ENCODE measurements around the gene SH3RF3. TPM values are rescaled to one million over a fixed set of nuclear protein-coding genes. Genes with fewer than 3 reads are reported as not detected.

The SH3RF3 gene
- total RNA-seq, 2 donors from 2014 or later, result 37.4 to 61.7 TPM

DNA sequence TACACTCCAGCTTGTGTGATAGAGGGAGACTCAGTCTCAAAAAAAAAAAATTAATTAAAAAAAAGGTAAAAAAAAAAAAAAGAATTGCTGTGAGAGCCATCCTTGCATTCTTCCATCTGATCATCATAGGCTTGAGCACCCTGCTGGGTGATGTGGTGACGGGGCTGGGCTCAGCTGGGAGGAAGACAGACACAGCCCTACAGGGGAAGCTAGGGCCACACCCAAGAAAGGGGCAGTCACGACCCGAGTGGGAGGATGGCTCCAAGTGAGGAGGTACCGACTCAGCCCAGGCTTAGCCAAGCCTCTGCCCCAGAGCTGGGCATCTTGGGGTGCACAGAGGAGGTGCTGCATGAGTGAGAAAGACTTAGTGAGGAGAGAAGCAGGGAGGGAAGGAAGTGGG lies 165.5 kb downstream of the SH3RF3 start:
- TF ChIP-seq, protein P1, sequence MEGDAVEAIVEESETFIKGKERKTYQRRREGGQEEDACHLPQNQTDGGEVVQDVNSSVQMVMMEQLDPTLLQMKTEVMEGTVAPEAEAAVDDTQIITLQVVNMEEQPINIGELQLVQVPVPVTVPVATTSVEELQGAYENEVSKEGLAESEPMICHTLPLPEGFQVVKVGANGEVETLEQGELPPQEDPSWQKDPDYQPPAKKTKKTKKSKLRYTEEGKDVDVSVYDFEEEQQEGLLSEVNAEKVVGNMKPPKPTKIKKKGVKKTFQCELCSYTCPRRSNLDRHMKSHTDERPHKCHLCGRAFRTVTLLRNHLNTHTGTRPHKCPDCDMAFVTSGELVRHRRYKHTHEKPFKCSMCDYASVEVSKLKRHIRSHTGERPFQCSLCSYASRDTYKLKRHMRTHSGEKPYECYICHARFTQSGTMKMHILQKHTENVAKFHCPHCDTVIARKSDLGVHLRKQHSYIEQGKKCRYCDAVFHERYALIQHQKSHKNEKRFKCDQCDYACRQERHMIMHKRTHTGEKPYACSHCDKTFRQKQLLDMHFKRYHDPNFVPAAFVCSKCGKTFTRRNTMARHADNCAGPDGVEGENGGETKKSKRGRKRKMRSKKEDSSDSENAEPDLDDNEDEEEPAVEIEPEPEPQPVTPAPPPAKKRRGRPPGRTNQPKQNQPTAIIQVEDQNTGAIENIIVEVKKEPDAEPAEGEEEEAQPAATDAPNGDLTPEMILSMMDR (IDR thresholded peaks at IDR 0.05), result no peak
- H3K27ac ChIP-seq, result no peak overlapping the region
- no peaks in the 10 kb centered on the region for H3K9me3 ChIP-seq
- H3K4me1 ChIP-seq (ENCODE audit: control insufficient read depth in 1 of 2, low read depth in 2 of 2), result peaks cover 12 to 41% of the 10 kb centered on the region in 2 donors
- no peak for DNase-seq (ENCODE audit: low spot score)
- no peaks in the 10 kb centered on the region for H3K36me3 ChIP-seq
- ATAC-seq (ENCODE audit: insufficient number of reproducible peaks, low FRiP score, low read depth), result no peak
- no peak overlapping the region for H3K4me3 ChIP-seq
- H3K27me3 ChIP-seq (replicated peaks; ENCODE audit: insufficient read depth), result no peaks in the 10 kb centered on the region

DNA sequence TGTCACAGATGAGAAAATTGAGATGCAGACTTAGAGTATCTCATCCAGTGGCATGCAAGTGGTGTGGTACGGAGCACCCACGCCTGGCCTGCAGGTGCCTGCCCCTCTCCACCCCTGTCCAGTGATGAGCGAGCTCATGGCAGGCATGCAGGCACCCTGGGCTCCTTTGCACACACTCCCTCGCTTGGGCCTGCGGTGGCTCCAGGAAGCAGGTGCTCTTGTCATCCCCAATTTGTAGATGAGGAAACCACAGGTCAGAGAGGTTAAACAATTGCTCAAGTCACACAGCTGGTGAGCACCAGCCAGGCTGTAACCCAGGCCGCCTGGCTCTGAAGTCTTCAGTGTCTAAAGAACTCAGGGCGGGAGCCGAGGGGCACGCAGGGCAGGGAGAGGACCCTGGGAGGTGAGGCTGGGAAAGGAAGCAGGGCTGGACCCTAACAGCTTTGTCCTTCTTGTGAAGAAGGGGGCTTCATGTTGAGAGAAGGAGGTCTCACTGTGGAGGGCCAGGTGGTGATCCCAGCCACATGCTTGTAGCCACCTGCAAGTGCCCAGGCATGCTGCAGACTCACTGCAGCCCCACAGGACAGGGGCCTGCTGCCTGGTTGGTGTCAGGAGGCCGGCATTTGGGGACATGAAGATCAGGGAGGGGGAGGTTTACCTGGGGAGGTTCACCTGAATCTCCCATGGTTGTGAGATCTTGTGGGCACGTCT lies 166.2 kb downstream of the SH3RF3 start:
- TF ChIP-seq, protein P1 (IDR thresholded peaks at IDR 0.05), result no peak
- H3K4me3 ChIP-seq, result no peak overlapping the region
- ATAC-seq (ENCODE audit: insufficient number of reproducible peaks, low FRiP score, low read depth) (no peak), DNase-seq (ENCODE audit: low spot score) (no peak)
- peaks cover 12 to 48% of the 10 kb centered on the region in 2 donors for H3K4me1 ChIP-seq (ENCODE audit: control insufficient read depth in 1 of 2, low read depth in 2 of 2)
- H3K27me3 ChIP-seq (replicated peaks; ENCODE audit: insufficient read depth), result no peaks in the 10 kb centered on the region
- H3K27ac ChIP-seq, result no peak overlapping the region
- H3K36me3 ChIP-seq, result no peaks in the 10 kb centered on the region
- no peaks in the 10 kb centered on the region for H3K9me3 ChIP-seq

- ATAC-seq (ENCODE audit: insufficient number of reproducible peaks, low FRiP score, low read depth) (no peak), DNase-seq (ENCODE audit: low spot score) (no peak)
- Histone ChIP-seq H3K4me3 (no peak overlapping the region), H3K4me1 (ENCODE audit: control insufficient read depth in 1 of 2, low read depth in 2 of 2) (peaks cover 12 to 53% of the 10 kb centered on the region in 2 donors), H3K36me3 (no peaks in the 10 kb centered on the region), H3K27ac (no peak overlapping the region), H3K27me3 (replicated peaks; ENCODE audit: insufficient read depth) (no peaks in the 10 kb centered on the region), H3K9me3 (no peaks in the 10 kb centered on the region)
- TF ChIP-seq, protein P1 (IDR thresholded peaks at IDR 0.05), result no peak
Measured at GRCh38 chr2:109295781-109296117, 166.7 kb downstream of the SH3RF3 start.

- no peak for ATAC-seq (ENCODE audit: insufficient number of reproducible peaks, low FRiP score, low read depth)
- TF ChIP-seq, protein P1 (IDR thresholded peaks at IDR 0.05), result no peak
- no peaks in the 10 kb centered on the region for H3K36me3 ChIP-seq
Measured at GRCh38 chr2:109297566-109298490, 168.8 kb downstream of the SH3RF3 start.

GRCh38 chr2:109298851-109299250 lies 169.8 kb downstream of the SH3RF3 start:
- TF ChIP-seq, protein P1 (IDR thresholded peaks at IDR 0.05), result no peak
- H3K36me3 ChIP-seq, result no peaks in the 10 kb centered on the region
- H3K4me1 ChIP-seq (ENCODE audit: control insufficient read depth in 1 of 2, low read depth in 2 of 2), result peaks cover 12 to 54% of the 10 kb centered on the region in 2 donors
- no peak overlapping the region for H3K4me3 ChIP-seq
- DNase-seq (ENCODE audit: low spot score) (no peak), ATAC-seq (ENCODE audit: insufficient number of reproducible peaks, low FRiP score, low read depth) (no peak)
- H3K27ac ChIP-seq, result no peak overlapping the region
- H3K9me3 ChIP-seq, result no peaks in the 10 kb centered on the region
- no peaks in the 10 kb centered on the region for H3K27me3 ChIP-seq (replicated peaks; ENCODE audit: insufficient read depth)

More at GRCh38 chr2:109297566-109298490, 168.8 kb downstream of the SH3RF3 start:
- Histone ChIP-seq H3K4me1 (ENCODE audit: control insufficient read depth in 1 of 2, low read depth in 2 of 2) (peaks cover 8 to 52% of the 10 kb centered on the region in 2 donors), H3K4me3 (no peak overlapping the region), H3K9me3 (no peaks in the 10 kb centered on the region), H3K27me3 (replicated peaks; ENCODE audit: insufficient read depth) (no peaks in the 10 kb centered on the region), H3K27ac (no peak overlapping the region)
- DNase-seq (ENCODE audit: low spot score), result no peak

Data from thoracic aorta (tissue), 2 donors.